HAP-1 (cell line): ENCODE results near the gene PITPNC1.

Source experiments
- DNase-seq, 2 experiments: peaks; one replicate each; pipeline ENCODE4 v3.0.0-alpha.2; 2016 to 2020; ENCODE audit warnings: low spot score in 2 of 2
- H3K27me3 ChIP-seq: fragments of 250-450 bp; sonication (Bioruptor Pico); 2 replicates; pipeline ENCODE4 v1.5.1; 2020; ENCODE audit warnings: low read depth, mild to moderate bottlenecking, moderate library complexity
- H3K36me3 ChIP-seq: fragments of 250-450 bp; sonication (Bioruptor Pico); replicated peaks from 2 replicates; pipeline ENCODE4 v1.5.1; 2020; ENCODE audit warnings: mild to moderate bottlenecking
- H3K4me1 ChIP-seq: fragments of 250-450 bp; sonication (Bioruptor Pico); 2 replicates; pipeline ENCODE4 v1.5.1; 2020; ENCODE audit warnings: mild to moderate bottlenecking
- H3K4me3 ChIP-seq: fragments of 250-450 bp; sonication (Bioruptor Pico); 2 replicates; pipeline ENCODE4 v1.5.1; 2020; ENCODE audit warnings: mild to moderate bottlenecking, moderate library complexity
- H3K9me3 ChIP-seq: fragments of 250-450 bp; sonication (Bioruptor Pico); 2 replicates; pipeline ENCODE4 v1.5.1; 2020; ENCODE audit warnings: mild to moderate bottlenecking, moderate library complexity
- in situ Hi-C: fragments of 300-500 bp; cut with MboI; formaldehyde crosslinking; loops from 3 replicates; pipeline ENCODE4 v1.14.3; 2020; ENCODE audit warnings: low sequenced_read_pairs, inconsistent platforms, mixed read lengths

Gene PITPNC1

DNA sequence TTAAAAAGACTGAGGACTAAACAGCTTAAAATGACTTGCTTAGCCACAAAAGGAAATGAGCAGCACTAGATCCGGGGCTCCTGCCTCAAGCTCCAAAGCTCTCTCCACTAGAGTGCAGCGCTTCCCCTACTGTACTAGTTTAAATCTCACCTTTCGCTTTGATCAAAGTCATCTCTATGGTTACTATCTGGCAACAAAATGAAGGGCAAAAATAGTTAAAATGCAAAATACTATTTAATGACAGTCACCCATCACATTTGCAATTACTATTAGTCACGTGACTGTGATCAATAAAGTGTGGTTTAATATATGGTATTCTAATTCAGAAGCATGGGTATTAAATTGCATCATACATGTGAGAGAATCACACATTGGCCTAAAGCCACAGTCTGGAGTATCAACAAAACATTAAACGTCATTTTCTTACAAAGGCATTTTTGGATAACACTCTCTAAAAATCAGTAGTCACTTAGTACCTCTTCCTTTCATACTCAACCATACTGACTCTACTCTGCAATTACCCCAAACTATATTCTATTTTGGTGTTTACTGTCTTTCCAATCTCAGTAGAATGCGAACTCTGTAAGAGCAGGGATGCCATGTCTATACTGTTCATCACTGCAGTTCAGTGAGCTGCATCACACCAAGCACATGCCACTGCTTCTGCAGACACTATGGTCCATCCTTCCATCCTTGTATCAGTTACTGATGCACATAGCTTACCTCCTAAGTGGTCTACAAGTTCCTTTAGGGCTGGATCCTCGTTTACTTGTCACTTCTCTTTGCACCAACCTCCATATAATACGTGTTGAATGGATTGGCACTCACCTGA is 16.9 kb upstream of the PITPNC1 start:
- Histone ChIP-seq H3K9me3 (no peaks in the 10 kb centered on the region), H3K27me3 (no peaks in the 10 kb centered on the region), H3K4me1 (peaks cover 10% of the 10 kb centered on the region), H3K4me3 (no peak overlapping the region), H3K36me3 (peaks cover 48% of the 10 kb centered on the region)
- DNase-seq: peak in 1 of 2 experiments; percentile 40
- in situ Hi-C loops: no loop called here

DNA sequence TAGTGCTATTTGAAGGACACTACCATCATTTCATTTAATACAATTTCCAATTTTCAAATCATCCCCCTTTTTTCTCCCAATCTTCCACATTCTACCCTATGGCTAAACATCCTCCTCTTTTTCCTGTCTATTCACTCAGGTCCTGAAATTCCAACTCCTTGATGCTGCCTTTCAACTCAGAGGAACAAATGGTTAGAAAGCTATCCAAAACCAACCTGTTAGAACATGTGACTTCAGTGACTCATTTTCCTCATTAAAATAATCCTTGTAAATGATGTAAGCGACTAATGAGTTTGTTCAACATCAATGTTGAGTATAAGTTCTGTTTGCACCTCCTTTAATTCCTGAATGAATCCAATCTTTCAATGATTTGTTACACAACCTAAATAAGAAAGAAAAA is 16.2 kb upstream of the PITPNC1 start:
- in situ Hi-C loops: no loop called here
- Histone ChIP-seq H3K36me3 (peaks cover 43% of the 10 kb centered on the region), H3K27me3 (no peaks in the 10 kb centered on the region), H3K4me3 (no peak overlapping the region), H3K4me1 (peaks cover 10% of the 10 kb centered on the region), H3K9me3 (no peaks in the 10 kb centered on the region)
- no peak for DNase-seq

DNA sequence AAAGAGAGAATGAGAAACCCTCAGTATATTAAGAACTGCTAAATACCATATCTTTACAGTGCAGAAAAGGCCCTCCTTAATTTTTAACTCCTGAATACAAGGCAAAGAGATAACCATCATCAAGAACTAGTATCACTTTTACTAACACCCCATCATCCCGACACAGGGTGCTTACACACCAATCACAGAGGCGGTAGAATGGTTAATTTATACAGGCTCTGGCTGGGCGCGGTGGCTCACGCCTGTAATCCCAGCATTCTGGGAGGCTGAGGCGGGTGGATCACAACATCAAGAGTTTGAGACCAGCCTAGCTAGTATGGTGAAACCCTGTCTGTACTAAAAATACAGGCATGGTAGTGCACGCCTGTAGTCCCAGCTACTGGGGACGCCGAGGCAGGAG is 14.9 kb upstream of the PITPNC1 start:
- in situ Hi-C loops: no loop called here

DNA sequence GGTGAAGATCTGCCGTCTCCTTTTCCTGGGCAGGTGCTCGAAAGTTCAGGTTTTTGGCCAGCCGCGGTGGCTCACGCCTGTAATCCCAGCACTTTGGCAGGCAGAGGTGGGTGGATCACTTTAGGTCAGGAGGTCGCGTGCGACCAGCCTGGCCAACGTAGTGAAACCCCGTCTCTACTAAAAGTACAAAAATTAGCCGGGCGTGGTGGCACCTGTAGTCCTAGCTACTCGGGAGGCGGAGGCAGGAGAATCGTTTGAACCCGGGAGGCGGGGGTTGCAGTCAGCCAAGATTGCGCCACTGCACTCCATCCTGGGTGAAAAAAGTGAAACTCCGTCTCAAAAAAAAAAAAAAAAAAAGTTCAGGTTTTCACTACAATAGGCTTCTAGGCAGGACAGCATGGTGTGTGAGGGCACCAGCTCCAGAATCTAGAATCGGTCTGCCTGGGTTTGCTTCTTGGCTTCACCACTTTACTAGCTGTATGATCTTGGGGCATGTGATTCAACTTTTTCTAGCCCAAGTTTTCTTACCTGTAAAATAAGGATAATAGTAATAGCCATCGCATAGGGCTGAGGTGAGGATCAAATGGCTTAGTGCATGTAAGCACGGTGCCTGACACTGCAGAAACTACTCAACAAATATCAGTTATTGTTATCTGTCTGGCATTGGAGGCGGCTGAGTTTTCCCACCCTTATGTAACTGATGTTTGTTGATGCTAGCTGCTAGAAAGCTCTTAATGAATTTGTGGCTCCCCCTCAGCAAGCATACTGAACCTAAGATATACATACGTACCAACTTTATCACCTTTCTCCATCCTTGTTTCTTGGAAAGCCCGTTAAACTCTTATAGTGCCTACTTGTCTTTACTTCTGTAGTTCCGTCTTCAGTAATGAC is 12.0 kb upstream of the PITPNC1 start:
- H3K4me3 ChIP-seq: peak overlapping the region; percentile 96
- no peaks in the 10 kb centered on the region for H3K9me3 ChIP-seq
- peaks cover 21% of the 10 kb centered on the region for H3K36me3 ChIP-seq
- no peaks in the 10 kb centered on the region for H3K27me3 ChIP-seq
- DNase-seq: no peak
- H3K4me1 ChIP-seq: peaks cover 14% of the 10 kb centered on the region
- in situ Hi-C loops: no loop called here

More for the DNA sequence above, 14.9 kb upstream of the PITPNC1 start:
- Histone ChIP-seq H3K4me1 (peaks cover 15% of the 10 kb centered on the region), H3K36me3 (peaks cover 38% of the 10 kb centered on the region), H3K4me3 (no peak overlapping the region), H3K9me3 (no peaks in the 10 kb centered on the region), H3K27me3 (no peaks in the 10 kb centered on the region)
- no peak for DNase-seq

DNA sequence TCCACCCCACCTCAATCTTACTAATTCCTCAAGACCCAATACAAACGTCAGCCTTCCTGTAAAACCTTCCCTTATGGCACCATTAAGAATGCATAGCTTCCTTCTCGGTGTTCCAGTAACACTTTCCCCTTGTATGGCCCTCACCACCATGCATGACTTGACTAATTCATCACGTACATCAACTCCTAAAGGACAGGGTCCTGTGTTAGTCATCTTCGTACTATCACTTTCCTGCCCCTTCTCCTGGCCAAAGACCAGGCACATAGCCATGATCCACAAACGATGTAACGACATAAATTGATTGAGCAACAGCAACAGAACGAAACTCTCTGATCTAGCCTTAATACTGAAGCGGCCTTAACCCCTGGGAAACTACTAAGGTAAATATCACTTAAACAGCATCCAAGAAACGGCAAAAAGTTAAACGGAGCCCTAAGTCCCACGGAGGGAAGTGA is 11.3 kb upstream of the PITPNC1 start:
- peak in 1 of 2 experiments; percentile 20 for DNase-seq
- H3K4me1 ChIP-seq: peaks cover 12% of the 10 kb centered on the region
- in situ Hi-C loops: no loop called here

DNA sequence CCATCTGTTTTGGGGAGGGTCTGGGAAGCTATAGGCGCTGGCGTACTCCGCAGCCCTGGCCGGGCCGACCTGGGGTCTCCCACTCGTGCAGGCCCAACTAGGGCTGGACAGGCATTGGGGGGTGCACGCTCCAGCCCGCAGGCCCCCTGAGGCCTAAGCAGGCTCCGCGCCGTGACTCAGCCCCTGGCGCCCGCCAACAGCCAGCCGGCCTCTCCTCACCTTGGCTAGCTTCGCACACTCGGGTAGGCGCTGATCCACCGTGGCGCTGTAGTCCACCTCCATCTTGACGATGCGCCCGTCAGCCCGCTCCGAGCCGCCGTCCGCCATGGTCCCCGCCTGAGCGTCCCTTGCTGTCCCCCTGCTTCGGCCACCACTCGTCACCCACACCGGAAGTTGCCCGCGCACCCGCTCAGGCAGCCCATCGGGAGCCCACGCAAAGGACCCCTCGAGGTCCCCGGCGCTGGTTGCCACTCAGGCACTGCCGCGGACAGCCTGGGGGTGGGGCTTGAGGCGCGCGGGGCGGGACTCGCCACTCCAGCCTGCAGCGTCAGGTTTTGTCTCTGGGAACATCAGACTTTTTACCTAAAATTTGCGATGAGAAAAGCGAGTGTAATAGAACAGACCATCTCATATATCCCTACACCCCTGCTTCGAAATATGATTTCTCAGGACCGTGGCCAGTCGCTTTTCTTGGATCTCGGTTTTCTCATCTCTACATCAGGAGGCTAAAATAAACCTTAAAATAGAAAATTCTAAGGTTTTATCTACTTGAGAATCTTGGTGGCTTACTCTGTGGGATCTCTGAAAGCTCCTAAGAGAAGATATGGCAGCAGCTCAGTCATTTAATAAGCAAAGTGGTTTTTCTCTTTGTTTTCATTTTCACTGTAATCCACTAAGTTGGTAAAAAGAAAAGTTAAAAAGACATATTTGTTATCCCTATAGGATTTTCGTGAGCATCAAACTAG is 10.6 kb upstream of the PITPNC1 start, which contains the start of gene PSMD12:
Gene PSMD12 (minus strand): TSS at position 385 of the 965 bp plus-strand sequence. CDS start 58 bp downstream, at position 327.
- in situ Hi-C loops: no loop called here
- peak; percentile 84 to 96 for DNase-seq
- peaks cover 12% of the 10 kb centered on the region for H3K4me1 ChIP-seq

More for the DNA sequence above, 11.3 kb upstream of the PITPNC1 start:
- H3K4me3 ChIP-seq: peak overlapping the region; percentile 96
- H3K9me3 ChIP-seq: no peaks in the 10 kb centered on the region
- no peaks in the 10 kb centered on the region for H3K27me3 ChIP-seq
- peaks cover 14% of the 10 kb centered on the region for H3K36me3 ChIP-seq

DNA sequence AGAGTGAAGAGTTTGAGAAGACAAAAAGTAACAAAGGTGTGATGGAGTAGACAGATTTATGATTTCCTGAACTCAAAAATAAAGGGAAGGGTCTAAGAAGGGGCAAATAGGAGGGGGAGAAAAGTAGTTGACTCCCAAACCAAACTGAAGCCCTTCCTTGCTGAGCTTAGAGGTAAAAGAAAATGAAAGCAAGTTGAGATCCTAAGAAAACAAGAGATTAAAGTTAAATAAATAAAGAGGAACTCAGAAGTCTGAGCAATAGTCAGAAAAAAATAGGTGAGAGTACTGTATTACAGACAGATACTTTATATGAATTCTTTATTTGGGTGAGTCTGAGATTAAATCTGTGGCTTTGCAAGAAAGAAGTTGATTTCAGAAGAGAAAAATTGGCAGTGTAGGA is 7.4 kb upstream of the PITPNC1 start:
- in situ Hi-C loops: loop anchor here (10.0 kb wide), 2 partner anchors 105 to 235 kb away; no protein-coding TSS in a partner anchor
- H3K9me3 ChIP-seq: no peaks in the 10 kb centered on the region
- no peak for DNase-seq
- no peaks in the 10 kb centered on the region for H3K27me3 ChIP-seq
- H3K36me3 ChIP-seq: peaks cover 7% of the 10 kb centered on the region; the same call in 1 of the 2 replicates
- no peak overlapping the region for H3K4me3 ChIP-seq
- peaks cover 8% of the 10 kb centered on the region for H3K4me1 ChIP-seq

More for the DNA sequence above, 10.6 kb upstream of the PITPNC1 start, which contains the start of gene PSMD12:
- H3K36me3 ChIP-seq: peaks cover 10% of the 10 kb centered on the region
- H3K27me3 ChIP-seq: no peaks in the 10 kb centered on the region
- peak within 1 kb of the TSS; percentile 96 for H3K4me3 ChIP-seq
- H3K9me3 ChIP-seq: no peaks in the 10 kb centered on the region

DNA sequence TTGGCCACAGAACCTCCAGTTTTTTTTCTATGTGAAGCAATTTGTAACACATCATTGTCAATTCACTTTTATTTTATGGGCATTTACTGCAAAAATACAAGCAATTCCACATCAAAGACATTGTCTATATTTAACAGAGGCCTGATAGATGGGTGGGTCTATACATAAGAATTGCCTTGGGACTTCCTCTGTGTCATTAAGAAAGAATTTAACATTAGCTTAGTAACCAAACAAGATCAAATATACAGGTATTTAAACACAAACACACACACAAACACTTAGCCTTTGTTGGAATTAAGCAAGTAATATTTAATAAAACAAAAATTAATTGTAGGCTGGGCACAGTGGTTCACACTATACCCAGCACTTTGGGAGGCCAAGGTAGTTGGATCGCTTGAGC is 4.3 kb upstream of the PITPNC1 start:
- in situ Hi-C loops: loop anchor here (10.0 kb wide), 2 partner anchors 102 to 232 kb away; no protein-coding TSS in a partner anchor
- H3K27me3 ChIP-seq: no peaks in the 10 kb centered on the region
- H3K4me3 ChIP-seq: no peak overlapping the region
- peaks cover 14% of the 10 kb centered on the region for H3K4me1 ChIP-seq
- H3K9me3 ChIP-seq: no peaks in the 10 kb centered on the region
- DNase-seq: no peak
- H3K36me3 ChIP-seq: no peaks in the 10 kb centered on the region

DNA sequence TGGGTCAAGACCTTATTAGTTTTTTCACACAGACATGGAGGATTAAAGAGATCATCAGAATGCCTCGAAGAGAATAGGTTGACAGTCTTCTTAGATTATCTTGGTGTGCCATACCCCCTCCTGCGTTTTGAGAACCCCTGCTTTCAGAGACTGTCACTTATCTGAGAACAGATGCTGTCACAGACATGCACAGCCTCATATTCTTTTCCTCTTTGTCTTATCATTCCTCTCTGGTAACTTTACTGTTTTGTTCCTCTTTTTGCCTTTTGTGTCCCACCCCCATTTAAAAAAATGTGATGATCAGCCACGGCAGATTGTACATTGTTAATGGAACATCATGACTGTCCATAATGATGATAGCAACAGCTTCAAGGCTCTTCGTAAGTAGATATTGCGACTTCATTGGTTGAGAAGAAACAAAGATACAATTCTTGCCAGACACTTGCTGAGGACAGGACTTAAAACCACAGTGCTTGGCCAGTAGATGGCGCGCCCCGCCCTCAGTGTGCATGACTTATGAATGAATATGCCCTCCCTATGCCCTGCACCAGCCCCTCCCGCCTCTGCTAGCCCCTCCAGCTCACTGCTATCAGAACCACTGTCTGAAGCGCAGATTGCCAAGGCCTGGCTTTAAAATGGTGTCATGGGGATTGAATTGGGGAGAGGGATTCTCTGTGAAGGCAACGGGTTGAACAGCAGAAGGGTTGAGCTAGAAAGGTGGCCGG is 2.6 kb upstream of the PITPNC1 start:
- H3K9me3 ChIP-seq: no peaks in the 10 kb centered on the region; the same call in 1 of the 2 replicates
- in situ Hi-C loops: loop anchor here (5.0 to 10.0 kb wide), 3 partner anchors 100 to 323 kb away; no protein-coding TSS in a partner anchor
- no peaks in the 10 kb centered on the region for H3K36me3 ChIP-seq
- peaks cover 20% of the 10 kb centered on the region for H3K4me1 ChIP-seq
- no peak overlapping the region for H3K4me3 ChIP-seq
- H3K27me3 ChIP-seq: no peaks in the 10 kb centered on the region
- DNase-seq: peak; percentile 85 to 95

DNA sequence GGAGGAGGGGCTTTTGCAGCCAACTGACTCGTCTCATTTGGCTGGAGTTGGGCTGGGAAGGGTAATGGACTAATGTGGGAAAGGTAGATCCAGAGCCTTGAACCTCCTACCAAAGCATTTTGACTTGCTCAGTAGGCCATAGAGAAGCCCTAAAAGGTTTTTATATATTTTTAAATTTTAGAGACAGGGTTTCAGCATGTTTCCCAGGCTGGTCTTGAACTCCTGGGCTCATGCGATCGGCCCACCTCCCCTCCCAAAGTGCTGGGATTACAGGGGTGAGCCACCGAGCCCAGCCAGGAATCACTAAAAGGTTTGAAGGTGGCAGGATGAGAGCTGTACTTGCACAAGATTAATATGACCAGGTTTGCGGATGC is 2.0 kb upstream of the PITPNC1 start:
- no peak overlapping the region for H3K4me3 ChIP-seq
- no peaks in the 10 kb centered on the region; the same call in 1 of the 2 replicates for H3K9me3 ChIP-seq
- DNase-seq: no peak
- no peaks in the 10 kb centered on the region for H3K27me3 ChIP-seq
- in situ Hi-C loops: loop anchor here (5.0 to 10.0 kb wide), 3 partner anchors 100 to 322 kb away; no protein-coding TSS in a partner anchor
- no peaks in the 10 kb centered on the region for H3K36me3 ChIP-seq
- peaks cover 20% of the 10 kb centered on the region for H3K4me1 ChIP-seq

DNA sequence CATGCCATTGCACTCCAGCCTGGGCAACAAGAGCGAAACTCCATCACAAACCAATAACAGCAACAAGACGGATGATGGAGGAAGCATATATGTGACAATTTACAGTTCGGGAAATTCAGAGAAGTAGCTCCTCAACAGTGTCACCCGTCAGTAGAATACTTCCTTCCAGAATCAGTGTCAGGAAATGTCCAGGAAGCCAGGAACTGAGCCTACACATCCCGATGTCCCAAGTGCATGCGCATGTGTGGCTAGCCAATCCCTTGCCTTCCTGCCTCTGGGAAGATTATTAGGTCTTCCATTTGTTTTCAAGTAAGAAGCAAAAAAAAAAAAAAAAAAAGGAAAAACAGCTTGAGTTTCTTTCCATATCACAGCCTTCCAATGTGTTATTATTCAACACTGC is 1.4 kb upstream of the PITPNC1 start:
- Histone ChIP-seq H3K36me3 (no peaks in the 10 kb centered on the region), H3K9me3 (no peaks in the 10 kb centered on the region; the same call in 1 of the 2 replicates), H3K27me3 (no peaks in the 10 kb centered on the region), H3K4me1 (peaks cover 20% of the 10 kb centered on the region), H3K4me3 (no peak overlapping the region)
- DNase-seq: no peak
- in situ Hi-C loops: loop anchor here (5.0 to 10.0 kb wide), 3 partner anchors 99 to 322 kb away; no protein-coding TSS in a partner anchor

DNA sequence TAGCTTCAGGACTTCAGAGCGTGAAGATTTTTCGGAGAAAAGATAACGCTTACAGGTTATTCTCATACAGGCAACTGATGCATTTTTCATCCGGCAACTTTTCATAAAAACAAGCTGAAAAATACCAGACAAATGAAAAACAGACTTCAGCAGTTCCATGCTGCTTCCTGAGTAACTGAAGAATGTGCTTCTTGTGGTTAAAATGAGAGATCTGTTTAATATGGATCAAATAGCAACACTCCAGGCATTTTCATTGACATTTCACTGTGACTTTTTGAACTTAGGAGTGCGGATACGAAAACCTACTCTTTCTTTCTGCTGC is 705 bp upstream of the PITPNC1 start:
- Histone ChIP-seq H3K9me3 (no peaks in the 10 kb centered on the region; the same call in 1 of the 2 replicates), H3K4me1 (peaks cover 20% of the 10 kb centered on the region), H3K36me3 (no peaks in the 10 kb centered on the region), H3K27me3 (no peaks in the 10 kb centered on the region), H3K4me3 (peak overlapping the region; percentile 72)
- no peak for DNase-seq
- in situ Hi-C loops: loop anchor here (5.0 to 10.0 kb wide), 3 partner anchors 98 to 321 kb away; no protein-coding TSS in a partner anchor
